Spleen (tissue), 11 donors: ENCODE results near the gene STEAP1B. TPM values are rescaled to one million over a fixed set of nuclear protein-coding genes. Genes with fewer than 3 reads are reported as not detected.
"Not testable (repeated sequence)": the region's sequence is repeated elsewhere in the genome, so short reads cannot be mapped to it uniquely, and the experiment has no call there.

Experiments used
- DNase-seq: peaks from one replicate; pipeline ENCODE4 v3.0.0-alpha.2; 2020
- H3K27ac ChIP-seq, 8 donors: fragments of 200-600 bp; sonication (generic) in 7 of 8; 1 replicate in 4 of 8; 2 replicates in 4 of 8; pipeline versions ENCODE4 v1.5.0 to v1.8.0; 2016 to 2021; ENCODE audit warnings: inconsistent platforms in 4 of 8, mild to moderate bottlenecking in 4 of 8, moderate library complexity in 1 of 8
- H3K27me3 ChIP-seq, 7 donors: fragments of 200-600 bp; sonication (generic) in 6 of 7; replicated peaks in 1 of 7; 1 replicate in 4 of 7; 2 replicates in 3 of 7; pipeline versions ENCODE4 v1.5.0 to v1.8.0; 2016 to 2021; ENCODE audit warnings: inconsistent platforms in 3 of 7, mild to moderate bottlenecking in 1 of 7
- H3K36me3 ChIP-seq, 6 donors: fragments of 200-600 bp; sonication (generic) in 5 of 6; 1 replicate in 4 of 6; 2 replicates in 2 of 6; pipeline versions ENCODE4 v1.5.0 to v1.8.0; 2016 to 2021; ENCODE audit warnings: inconsistent platforms in 2 of 6
- H3K4me1 ChIP-seq, 6 donors: fragments of 200-600 bp; sonication (generic) in 5 of 6; 1 replicate in 3 of 6; 2 replicates in 3 of 6; pipeline versions ENCODE4 v1.5.0 to v1.8.0; 2016 to 2021; ENCODE audit warnings: inconsistent platforms in 3 of 6
- H3K4me3 ChIP-seq, 8 donors: fragments of 200-600 bp; sonication (generic) in 7 of 8; 1 replicate in 4 of 8; 2 replicates in 4 of 8; pipeline versions ENCODE4 v1.5.0 to v1.8.0; 2016 to 2021; ENCODE audit warnings: inconsistent platforms in 4 of 8, mild to moderate bottlenecking in 4 of 8, moderate library complexity in 2 of 8
- H3K9me3 ChIP-seq, 8 donors: fragments of 200-600 bp; sonication (generic) in 7 of 8; 1 replicate in 4 of 8; 2 replicates in 4 of 8; pipeline versions ENCODE4 v1.5.0 to v1.8.0; 2016 to 2021; ENCODE audit warnings: inconsistent platforms in 4 of 8
- CTCF ChIP-seq, 11 experiments: fragments of 200-600 bp in 7 of 11; fragments of 450-650 bp in 4 of 11; sonication (generic) in 4 of 11; IDR thresholded peaks in 8 of 11; conservative IDR thresholded peaks in 3 of 11; 1 replicate in 7 of 11; 2 replicates in 4 of 11; pipeline versions ENCODE4 v1.4.0 to v1.8.0; 2016 to 2021; ENCODE audit warnings: antibody characterized with exemption in 11 of 11, inconsistent platforms in 4 of 11, mild to moderate bottlenecking in 1 of 11
- WGBS, 5 donors: extraction: QIAGEN DNeasy Blood & Tissue Kit in 3 of 5; methylation state at CpG; one replicate each; pipeline versions ENCODE4 v1.1.5 to v1.1.7; 2013 to 2018; 5-methylcytosine and 5-hydroxymethylcytosine counted together
- intact Hi-C: fragments of 100-400 bp; cut with DNase I; formaldehyde crosslinking; loops from one replicate; pipeline ENCODE4 v1.15.0; 2023; ENCODE audit warnings: low total_unique reads
- polyA plus RNA-seq, 3 donors: library from polyadenylated mRNA; stranded (reverse); fragments of 200-250 nt; gene quantifications; one replicate each; pipeline ENCODE4 v1.2.1, GENCODE V29; 2013
- total RNA-seq, 7 donors: library from RNA; depleted of rRNA in 3 of 7; stranded (reverse); fragments of >200 nt in 3 of 7; fragmentation: NEBNext Ultra II Directional in 4 of 7; extraction: Animal tissue kit (Norgen Biotek cat#: 25700) in 4 of 7; gene quantifications; one replicate each; pipeline versions ENCODE4 v1.1.0 to v1.2.1, GENCODE V29; 2016 to 2021
- donor health status: healthy with polysubstance abuse.
- donor health status: DM: no; HTN: no; CAD: no; lungs with moderate emphysema.
- donor health status: DM: no; HTN: no; CAD: no.
- donor health status: Bipolar disorder and iron deficiency.
- donor health status: healthy.
- donor health status: DM: no; HTN: no; CAD: no.
- donor health status: DM: yes; HTN: yes; CAD: no.

Gene STEAP1B
- total and polyA plus RNA-seq, 10 donors = 5.9 to 22.5 (median 12.9) TPM

GRCh38 chr7:22514963-22515362 lies 15.0 kb upstream of the STEAP1B start:
- H3K27me3 ChIP-seq, H3K4me3 ChIP-seq, H3K4me1 ChIP-seq, H3K36me3 ChIP-seq, H3K9me3 ChIP-seq, intact Hi-C loops, DNase-seq, H3K27ac ChIP-seq: not testable (repeated sequence)
- WGBS, 5 donors = 90 to 100% (median 100%) methylated on average over 1 of the region's 1 CpG

DNA sequence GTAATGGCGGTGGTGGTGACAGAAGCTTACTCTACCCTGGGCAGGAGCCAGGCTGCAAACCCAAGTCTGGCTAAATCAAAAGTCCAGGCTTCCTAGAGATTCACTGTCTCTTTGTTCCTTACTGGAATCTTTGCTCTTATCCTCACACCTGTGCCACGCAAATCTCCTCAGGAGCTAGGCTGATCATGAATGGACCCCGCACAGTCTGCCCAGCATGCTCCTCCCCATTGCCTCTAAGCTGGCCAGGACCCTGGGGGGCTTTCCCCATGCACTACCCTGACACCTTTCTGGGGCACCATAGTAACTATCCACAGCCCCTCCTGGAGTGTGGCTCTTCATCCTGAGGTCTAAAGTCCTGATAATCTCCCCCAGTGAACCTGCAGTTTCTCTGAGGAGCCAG lies 7.3 kb upstream of the STEAP1B start:
- H3K4me3 ChIP-seq, H3K27ac ChIP-seq, H3K4me1 ChIP-seq, H3K9me3 ChIP-seq, intact Hi-C loops, DNase-seq, H3K27me3 ChIP-seq, H3K36me3 ChIP-seq: not testable (repeated sequence)
- WGBS, 5 donors = 95 to 100% (median 95%) methylated on average over 2 to 3 of the region's 3 CpGs

GRCh38 chr7:22506316-22507020 lies 6.5 kb upstream of the STEAP1B start:
- intact Hi-C loops, H3K27me3 ChIP-seq, H3K36me3 ChIP-seq, H3K9me3 ChIP-seq, H3K27ac ChIP-seq, H3K4me3 ChIP-seq, DNase-seq, H3K4me1 ChIP-seq: not testable (repeated sequence)
- WGBS, 5 donors = 69 to 82% (median 75%) methylated on average over 7 to 9 of the region's 9 CpGs

GRCh38 chr7:22504519-22504918 lies 4.5 kb upstream of the STEAP1B start:
- peak in 4 of 11 experiments; percentile 11 to 37 (median 21) for TF ChIP-seq CTCF (IDR thresholded peaks at IDR 0.05 in 8 of 11, conservative IDR thresholded peaks at IDR 0.05 in 3 of 11)
- H3K27ac ChIP-seq, H3K9me3 ChIP-seq, H3K36me3 ChIP-seq, H3K4me3 ChIP-seq, H3K4me1 ChIP-seq, H3K27me3 ChIP-seq, intact Hi-C loops, DNase-seq: not testable (repeated sequence)
- 39 to 57% (median 50%) methylated on average over 3 of the region's 3 CpGs for WGBS, 5 donors

DNA sequence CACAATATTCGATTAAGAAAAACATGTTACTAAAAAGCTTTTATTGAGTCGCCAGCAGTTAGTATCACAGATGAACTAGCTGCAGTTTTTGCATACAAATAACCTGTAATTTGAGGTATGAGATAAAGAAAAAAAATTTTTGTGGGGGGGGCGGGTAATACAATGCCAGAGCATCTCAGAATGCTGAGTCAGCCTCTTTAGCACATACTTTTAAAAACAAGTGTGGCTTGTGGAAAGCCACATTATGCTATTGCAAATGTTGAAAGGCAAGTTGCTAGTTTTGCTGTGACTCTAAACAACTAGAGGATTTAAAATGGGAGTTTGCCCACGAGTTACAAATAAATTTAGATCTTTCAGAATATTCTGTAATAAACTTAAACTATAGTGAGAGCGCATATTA lies 2.1 kb upstream of the STEAP1B start:
- intact Hi-C loops, H3K27me3 ChIP-seq: not testable (repeated sequence)
- 56 to 66% (median 61%) methylated on average over 5 of the region's 5 CpGs for WGBS, 5 donors

GRCh38 chr7:22501336-22501735 lies 1.3 kb upstream of the STEAP1B start:
- H3K27ac ChIP-seq, DNase-seq, H3K9me3 ChIP-seq, H3K27me3 ChIP-seq, intact Hi-C loops, H3K36me3 ChIP-seq, H3K4me3 ChIP-seq: not testable (repeated sequence)
- 21 to 36% (median 23%) methylated on average over 4 of the region's 4 CpGs for WGBS, 5 donors
- peaks cover 0 to 10% (median 1%) of the 10 kb centered on the region in 6 donors for H3K4me1 ChIP-seq
- TF ChIP-seq CTCF (IDR thresholded peaks at IDR 0.05 in 8 of 11, conservative IDR thresholded peaks at IDR 0.05 in 3 of 11) = peak in 7 of 11 experiments; percentile 10 to 38 (median 32)

More for the DNA sequence above, 2.1 kb upstream of the STEAP1B start:
- H3K9me3 ChIP-seq, H3K27ac ChIP-seq, H3K4me3 ChIP-seq, DNase-seq, H3K36me3 ChIP-seq: not testable (repeated sequence)
- H3K4me1 ChIP-seq = peaks cover 0 to 10% (median 1%) of the 10 kb centered on the region in 6 donors
